H9 (cell line): ENCODE results near the gene PIPOX. TPM values are rescaled to one million over a fixed set of nuclear protein-coding genes. Genes with fewer than 3 reads are reported as not detected.

Experiments
- DNase-seq: peaks from one replicate; pipeline ENCODE4 v3.0.0-alpha.2; 2017
- H2AFZ ChIP-seq: one replicate; pipeline ENCODE4 v1.6.1; 2013; ENCODE audit warnings: mild to moderate bottlenecking, low read length, control low read depth, moderate library complexity
- H2AK5ac ChIP-seq: 2 replicates; pipeline ENCODE4 v1.6.1; 2013; ENCODE audit warnings: low read length, control low read depth, mixed read lengths; ENCODE audit not compliant: insufficient read length
- H2BK120ac ChIP-seq: one replicate; pipeline ENCODE4 v1.6.1; 2013; ENCODE audit warnings: low read depth, mild to moderate bottlenecking, low read length, control low read depth, inconsistent platforms; ENCODE audit not compliant: poor library complexity, severe bottlenecking
- H2BK12ac ChIP-seq: 2 replicates; pipeline ENCODE4 v1.6.1; 2013; ENCODE audit warnings: low read length, control low read depth, mixed read lengths, low read depth; ENCODE audit not compliant: insufficient read length
- H2BK15ac ChIP-seq: 2 replicates; pipeline ENCODE4 v1.6.1; 2013; ENCODE audit warnings: low read depth, low read length, control low read depth
- H2BK20ac ChIP-seq: one replicate; pipeline ENCODE4 v1.6.1; 2013; ENCODE audit warnings: low read depth, mild to moderate bottlenecking, low read length, control low read depth, inconsistent platforms; ENCODE audit not compliant: poor library complexity, severe bottlenecking
- H2BK5ac ChIP-seq: 2 replicates; pipeline ENCODE4 v1.6.1; 2013; ENCODE audit warnings: low read length, control low read depth, mixed read lengths; ENCODE audit not compliant: insufficient read length
- H3K14ac ChIP-seq: 2 replicates; pipeline ENCODE4 v1.6.1; 2013; ENCODE audit warnings: low read length, control low read depth; ENCODE audit not compliant: insufficient read depth
- H3K18ac ChIP-seq: 2 replicates; pipeline ENCODE4 v1.6.1; 2013; ENCODE audit warnings: low read depth, mild to moderate bottlenecking, mixed read lengths, low read length, control low read depth; ENCODE audit not compliant: insufficient read length
- H3K23ac ChIP-seq: 2 replicates; pipeline ENCODE4 v1.6.1; 2013; ENCODE audit warnings: low read length, control low read depth, mixed read lengths, low read depth; ENCODE audit not compliant: insufficient read length
- H3K23me2 ChIP-seq: 2 replicates; pipeline ENCODE4 v1.6.1; 2013; ENCODE audit warnings: low read depth, mild to moderate bottlenecking, mixed read lengths, low read length, control low read depth; ENCODE audit not compliant: insufficient read length, poor library complexity, severe bottlenecking
- H3K27ac ChIP-seq: 2 replicates; pipeline ENCODE4 v1.5.1; 2013; ENCODE audit warnings: low read length, control low read depth, mixed read lengths, low read depth; ENCODE audit not compliant: insufficient read length
- H3K27me3 ChIP-seq: 2 replicates; pipeline ENCODE4 v1.6.1; 2013; ENCODE audit warnings: low read length, control low read depth, inconsistent platforms; ENCODE audit not compliant: insufficient read depth
- H3K4ac ChIP-seq: 2 replicates; pipeline ENCODE4 v1.6.1; 2013; ENCODE audit warnings: low read depth, mild to moderate bottlenecking, control low read depth, inconsistent platforms, low read length, moderate library complexity
- H3K4me1 ChIP-seq: 2 replicates; pipeline ENCODE4 v1.6.1; 2013; ENCODE audit warnings: low read length, control low read depth, inconsistent platforms; ENCODE audit not compliant: insufficient read depth
- H3K4me2 ChIP-seq: 2 replicates; pipeline ENCODE4 v1.6.1; 2013; ENCODE audit warnings: low read length, control low read depth, mixed read lengths; ENCODE audit not compliant: insufficient read length, insufficient read depth
- H3K56ac ChIP-seq: 2 replicates; pipeline ENCODE4 v1.6.1; 2013; ENCODE audit warnings: low read depth, mild to moderate bottlenecking, mixed read lengths, low read length, control low read depth; ENCODE audit not compliant: insufficient read length
- H3K79me1 ChIP-seq: 2 replicates; pipeline ENCODE4 v1.6.1; 2013; ENCODE audit warnings: low read depth, mild to moderate bottlenecking, moderate library complexity, low read length, control low read depth, inconsistent platforms; ENCODE audit not compliant: insufficient read depth, poor library complexity, severe bottlenecking
- H3K79me2 ChIP-seq: 2 replicates; pipeline ENCODE4 v1.6.1; 2013; ENCODE audit warnings: low read length, control low read depth, inconsistent platforms; ENCODE audit not compliant: insufficient read depth
- H3K9ac ChIP-seq: 2 replicates; pipeline ENCODE4 v1.6.1; 2013; ENCODE audit warnings: low read length, control low read depth, mixed read lengths; ENCODE audit not compliant: insufficient read length; ENCODE audit errors: extremely low read depth
- H3K9me3 ChIP-seq: one replicate; pipeline ENCODE4 v1.6.1; 2013; ENCODE audit warnings: low read depth, low read length, inconsistent platforms; ENCODE audit not compliant: control insufficient read depth
- H3T11ph ChIP-seq: one replicate; pipeline ENCODE4 v1.6.1; 2013; ENCODE audit warnings: mild to moderate bottlenecking, low read length, control low read depth, inconsistent platforms
- H4K20me1 ChIP-seq: one replicate; pipeline ENCODE4 v1.6.1; 2013; ENCODE audit not compliant: control insufficient read depth, insufficient read length, insufficient read depth
- H4K5ac ChIP-seq: 2 replicates; pipeline ENCODE4 v1.6.1; 2013; ENCODE audit warnings: low read depth, mild to moderate bottlenecking, mixed read lengths, low read length, control low read depth; ENCODE audit not compliant: insufficient read length
- H4K8ac ChIP-seq: replicated peaks from 2 replicates; pipeline ENCODE4 v1.6.1; 2013; ENCODE audit warnings: low read length, control low read depth, mixed read lengths, low read depth; ENCODE audit not compliant: insufficient read length
- H4K91ac ChIP-seq: 2 replicates; pipeline ENCODE4 v1.6.1; 2013; ENCODE audit warnings: low read depth, mild to moderate bottlenecking, moderate library complexity, mixed read lengths, low read length, control low read depth; ENCODE audit not compliant: insufficient read length
- H3K27ac Mint-ChIP-seq, 3 experiments: 2 replicates in 2 of 3; 3 replicates in 1 of 3; pipeline ENCODE4 v1.8.0; 2020 to 2021; ENCODE audit warnings: mixed read lengths in 3 of 3, mild to moderate bottlenecking in 1 of 3, moderate library complexity in 1 of 3
- H3K27me3 Mint-ChIP-seq: 2 replicates; pipeline ENCODE4 v1.8.0; 2021; ENCODE audit warnings: low read depth, mild to moderate bottlenecking, moderate library complexity, mixed read lengths
- H3K36me3 Mint-ChIP-seq, 3 experiments: 2 replicates in 2 of 3; 3 replicates in 1 of 3; pipeline ENCODE4 v1.8.0; 2020 to 2021; ENCODE audit warnings: low read depth in 3 of 3, mixed read lengths in 3 of 3; ENCODE audit not compliant: insufficient read depth in 1 of 3
- H3K4me1 Mint-ChIP-seq, 2 experiments: 2 replicates each; pipeline ENCODE4 v1.8.0; 2020; ENCODE audit warnings: mixed read lengths in 2 of 2
- H3K4me3 Mint-ChIP-seq, 2 experiments: 2 replicates in 1 of 2; 3 replicates in 1 of 2; pipeline ENCODE4 v1.8.0; 2020 to 2021; ENCODE audit warnings: mild to moderate bottlenecking in 2 of 2, mixed read lengths in 2 of 2, moderate library complexity in 1 of 2
- H3K9me3 Mint-ChIP-seq, 2 experiments: 2 replicates in 1 of 2; 3 replicates in 1 of 2; pipeline ENCODE4 v1.8.0; 2020; ENCODE audit warnings: mild to moderate bottlenecking in 2 of 2, mixed read lengths in 2 of 2, moderate library complexity in 1 of 2
- WGBS: extraction: QIAGEN DNeasy Blood & Tissue Kit; methylation state at CpG from one replicate; pipeline ENCODE4 v1.1.7; 2013; ENCODE audit warnings: missing lambda C conversion rate, low lambda C conversion rate, mixed read lengths; ENCODE audit not compliant: insufficient read length; ENCODE audit errors: extremely low coverage; 5-methylcytosine and 5-hydroxymethylcytosine counted together
- total RNA-seq: library from RNA; stranded (reverse); gene quantifications from 2 replicates; pipeline ENCODE4 v1.2.1, GENCODE V29; 2021
- TF ChIP-seq, protein P1 (sequence below): fragments of 200-600 bp; sonication (generic); conservative IDR thresholded peaks from 3 replicates; pipeline ENCODE4 v1.8.0; 2021; ENCODE audit warnings: antibody characterized with exemption, mild to moderate bottlenecking

PIPOX gene
- total RNA-seq, 1 experiment from 2014 or later, result 30.1 TPM

- H4K91ac ChIP-seq, result no peak overlapping the region
- no peak overlapping the region for H2BK5ac ChIP-seq
- Mint-ChIP-seq H3K27me3 (no peaks in the 10 kb centered on the region), H3K27ac (peak overlapping the region in 1 of 3 experiments; percentile 77; a peak in 2 of 7 replicates), H3K36me3 (peaks cover 23 to 67% (median 56%) of the 10 kb centered on the region in 3 experiments), H3K4me1 (peaks cover 36 to 49% of the 10 kb centered on the region in 2 experiments), H3K4me3 (no peak overlapping the region), H3K9me3 (no peaks in the 10 kb centered on the region)
- no peak overlapping the region for H3K14ac ChIP-seq
- H3K23me2 ChIP-seq, result no peaks in the 10 kb centered on the region
- no peak overlapping the region for H3K56ac ChIP-seq
- H3K9me3 ChIP-seq, result no peaks in the 10 kb centered on the region
- H2BK20ac ChIP-seq, result no peak overlapping the region
- WGBS, result no CpG with 5 or more reads among the region's 4 CpGs
- no peak overlapping the region for H3K18ac ChIP-seq
- no peak overlapping the region for H2AK5ac ChIP-seq
- no peak overlapping the region for H2BK12ac ChIP-seq
- H3K4me1 ChIP-seq, result peaks cover 3% of the 10 kb centered on the region
- H3K9ac ChIP-seq, result no peak overlapping the region
- H3T11ph ChIP-seq, result no peak overlapping the region
- H3K79me1 ChIP-seq, result no peaks in the 10 kb centered on the region
- TF ChIP-seq, protein P1, sequence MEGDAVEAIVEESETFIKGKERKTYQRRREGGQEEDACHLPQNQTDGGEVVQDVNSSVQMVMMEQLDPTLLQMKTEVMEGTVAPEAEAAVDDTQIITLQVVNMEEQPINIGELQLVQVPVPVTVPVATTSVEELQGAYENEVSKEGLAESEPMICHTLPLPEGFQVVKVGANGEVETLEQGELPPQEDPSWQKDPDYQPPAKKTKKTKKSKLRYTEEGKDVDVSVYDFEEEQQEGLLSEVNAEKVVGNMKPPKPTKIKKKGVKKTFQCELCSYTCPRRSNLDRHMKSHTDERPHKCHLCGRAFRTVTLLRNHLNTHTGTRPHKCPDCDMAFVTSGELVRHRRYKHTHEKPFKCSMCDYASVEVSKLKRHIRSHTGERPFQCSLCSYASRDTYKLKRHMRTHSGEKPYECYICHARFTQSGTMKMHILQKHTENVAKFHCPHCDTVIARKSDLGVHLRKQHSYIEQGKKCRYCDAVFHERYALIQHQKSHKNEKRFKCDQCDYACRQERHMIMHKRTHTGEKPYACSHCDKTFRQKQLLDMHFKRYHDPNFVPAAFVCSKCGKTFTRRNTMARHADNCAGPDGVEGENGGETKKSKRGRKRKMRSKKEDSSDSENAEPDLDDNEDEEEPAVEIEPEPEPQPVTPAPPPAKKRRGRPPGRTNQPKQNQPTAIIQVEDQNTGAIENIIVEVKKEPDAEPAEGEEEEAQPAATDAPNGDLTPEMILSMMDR, result no peak
- H3K23ac ChIP-seq, result no peak overlapping the region
- no peak overlapping the region for H4K5ac ChIP-seq
- H4K8ac ChIP-seq, result no peak overlapping the region
- H4K20me1 ChIP-seq, result no peaks in the 10 kb centered on the region
- H2BK15ac ChIP-seq, result no peak overlapping the region
- no peak overlapping the region for H2AFZ ChIP-seq
- H3K4me2 ChIP-seq, result no peak overlapping the region
- DNase-seq, result no peak
- no peaks in the 10 kb centered on the region for H3K27me3 ChIP-seq
- no peaks in the 10 kb centered on the region for H3K79me2 ChIP-seq
- H3K27ac ChIP-seq, result no peak overlapping the region
- no peak overlapping the region for H3K4ac ChIP-seq
- no peak overlapping the region for H2BK120ac ChIP-seq
These were observed 47.2 kb downstream of the PIPOX start for GRCh38 chr17:29090108-29090507.
